ENCODE measurements around the gene FRMD4A.

DNA sequence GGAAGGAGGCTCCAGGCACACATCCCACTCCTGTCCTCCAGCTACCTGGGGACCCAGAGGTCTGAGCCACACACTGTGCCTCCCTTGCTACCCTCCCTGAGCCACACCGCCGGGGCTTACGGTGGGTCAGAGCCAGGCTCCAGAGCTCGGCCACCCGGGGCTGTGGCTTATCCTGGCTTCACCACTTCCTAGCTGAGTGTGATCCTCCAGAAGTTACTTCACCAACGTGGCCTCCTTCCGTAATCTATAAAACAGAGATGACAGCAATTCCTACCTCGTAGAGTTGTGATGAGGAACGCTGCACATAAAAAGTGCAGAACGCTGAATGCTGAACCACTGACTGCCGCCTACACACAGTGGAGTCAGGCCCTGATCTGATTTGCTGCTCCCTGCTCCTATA lies 458.9 kb downstream of the FRMD4A start:
- no peak for TF ChIP-seq JUND (IDR thresholded peaks at IDR 0.05)
- TF ChIP-seq, protein P1, sequence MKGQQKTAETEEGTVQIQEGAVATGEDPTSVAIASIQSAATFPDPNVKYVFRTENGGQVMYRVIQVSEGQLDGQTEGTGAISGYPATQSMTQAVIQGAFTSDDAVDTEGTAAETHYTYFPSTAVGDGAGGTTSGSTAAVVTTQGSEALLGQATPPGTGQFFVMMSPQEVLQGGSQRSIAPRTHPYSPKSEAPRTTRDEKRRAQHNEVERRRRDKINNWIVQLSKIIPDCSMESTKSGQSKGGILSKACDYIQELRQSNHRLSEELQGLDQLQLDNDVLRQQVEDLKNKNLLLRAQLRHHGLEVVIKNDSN (IDR thresholded peaks at IDR 0.05; ENCODE audit: borderline replicate concordance, low read depth) = no peak
